Measurements from ENCODE around the gene NTSR1. TPM values are rescaled to one million over a fixed set of nuclear protein-coding genes. Genes with fewer than 3 reads are reported as not detected.

The NTSR1 gene
- total RNA-seq, 2 donors from 2014 or later = 0.74 TPM; not detected in 1

DNA sequence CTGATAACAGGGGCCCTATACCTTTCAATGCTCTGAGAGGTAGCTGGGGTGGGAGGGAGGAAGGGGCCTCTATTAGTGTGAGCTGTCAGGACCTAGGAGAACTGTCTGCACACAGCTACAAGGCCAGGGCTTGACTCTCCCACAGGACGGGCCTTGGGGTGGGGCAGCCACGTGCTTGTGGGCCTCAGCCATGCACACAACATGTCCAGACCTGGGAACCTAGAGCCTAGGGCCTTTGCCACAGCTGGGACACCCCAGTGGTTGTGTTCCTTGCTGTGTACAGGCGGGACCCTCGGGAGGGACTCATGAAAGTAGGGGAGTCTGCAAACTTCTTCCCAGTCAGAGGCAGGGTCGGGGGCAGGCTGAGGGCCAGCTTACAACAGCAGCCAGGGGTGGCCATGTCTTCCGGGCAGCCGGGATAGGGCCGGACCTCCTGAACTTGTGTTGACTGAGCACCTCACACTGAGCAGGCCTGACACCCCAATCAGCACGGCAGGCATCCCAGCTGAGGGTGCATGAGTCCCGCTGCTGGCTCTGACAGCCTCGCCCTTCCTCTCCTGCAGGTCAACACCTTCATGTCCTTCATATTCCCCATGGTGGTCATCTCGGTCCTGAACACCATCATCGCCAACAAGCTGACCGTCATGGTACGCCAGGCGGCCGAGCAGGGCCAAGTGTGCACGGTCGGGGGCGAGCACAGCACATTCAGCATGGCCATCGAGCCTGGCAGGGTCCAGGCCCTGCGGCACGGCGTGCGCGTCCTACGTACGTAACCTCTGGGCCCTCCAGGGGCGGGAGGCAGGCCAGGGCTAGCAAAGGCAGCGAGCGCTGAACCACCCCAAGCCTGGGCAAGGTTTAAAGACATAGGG, 45.7 kb downstream of the NTSR1 start:
- Histone ChIP-seq H3K36me3 (no peaks in the 10 kb centered on the region), H3K4me1 (replicated peaks) (no peaks in the 10 kb centered on the region), H3K9me3 (no peaks in the 10 kb centered on the region), H3K4me3 (no peak overlapping the region), H3K27me3 (replicated peaks; ENCODE audit: insufficient read depth) (no peaks in the 10 kb centered on the region), H3K27ac (no peak overlapping the region)
- TF ChIP-seq CTCF (IDR thresholded peaks at IDR 0.05) = no peak
- TF ChIP-seq POLR2AphosphoS5 (IDR thresholded peaks at IDR 0.05) = no peak
- no peak for TF ChIP-seq POLR2A (IDR thresholded peaks at IDR 0.05)
- no peak for DNase-seq (ENCODE audit: low spot score)
- intact Hi-C loops (cut with DNase I) = no loop called here
- WGBS = 85% methylated on average over 31 of the region's 31 CpGs

GRCh38 chr20:62754991-62755356, 46.3 kb downstream of the NTSR1 start:
- intact Hi-C loops (cut with DNase I) = no loop called here
- H3K27me3 ChIP-seq (replicated peaks; ENCODE audit: insufficient read depth) = no peaks in the 10 kb centered on the region

GRCh38 chr20:62755817-62756724, 47.4 kb downstream of the NTSR1 start:
- Histone ChIP-seq H3K27me3 (replicated peaks; ENCODE audit: insufficient read depth) (no peaks in the 10 kb centered on the region), H3K9me3 (no peaks in the 10 kb centered on the region), H3K27ac (no peak overlapping the region), H3K4me3 (no peak overlapping the region), H3K36me3 (no peaks in the 10 kb centered on the region), H3K4me1 (replicated peaks) (no peaks in the 10 kb centered on the region)
- no peak for TF ChIP-seq POLR2AphosphoS5 (IDR thresholded peaks at IDR 0.05)
- no peak for DNase-seq (ENCODE audit: low spot score)
- intact Hi-C loops (cut with DNase I) = no loop called here
- 47% methylated on average over 10 of the region's 10 CpGs for WGBS

More at GRCh38 chr20:62754991-62755356, 46.3 kb downstream of the NTSR1 start:
- 88% methylated on average over 1 of the region's 1 CpG for WGBS
- Histone ChIP-seq H3K27ac (no peak overlapping the region), H3K4me3 (no peak overlapping the region), H3K36me3 (no peaks in the 10 kb centered on the region), H3K9me3 (no peaks in the 10 kb centered on the region), H3K4me1 (replicated peaks) (no peaks in the 10 kb centered on the region)
- no peak for TF ChIP-seq POLR2A (IDR thresholded peaks at IDR 0.05)
- TF ChIP-seq POLR2AphosphoS5 (IDR thresholded peaks at IDR 0.05) = no peak
- no peak for TF ChIP-seq CTCF (IDR thresholded peaks at IDR 0.05)
- DNase-seq (ENCODE audit: low spot score) = no peak

DNA sequence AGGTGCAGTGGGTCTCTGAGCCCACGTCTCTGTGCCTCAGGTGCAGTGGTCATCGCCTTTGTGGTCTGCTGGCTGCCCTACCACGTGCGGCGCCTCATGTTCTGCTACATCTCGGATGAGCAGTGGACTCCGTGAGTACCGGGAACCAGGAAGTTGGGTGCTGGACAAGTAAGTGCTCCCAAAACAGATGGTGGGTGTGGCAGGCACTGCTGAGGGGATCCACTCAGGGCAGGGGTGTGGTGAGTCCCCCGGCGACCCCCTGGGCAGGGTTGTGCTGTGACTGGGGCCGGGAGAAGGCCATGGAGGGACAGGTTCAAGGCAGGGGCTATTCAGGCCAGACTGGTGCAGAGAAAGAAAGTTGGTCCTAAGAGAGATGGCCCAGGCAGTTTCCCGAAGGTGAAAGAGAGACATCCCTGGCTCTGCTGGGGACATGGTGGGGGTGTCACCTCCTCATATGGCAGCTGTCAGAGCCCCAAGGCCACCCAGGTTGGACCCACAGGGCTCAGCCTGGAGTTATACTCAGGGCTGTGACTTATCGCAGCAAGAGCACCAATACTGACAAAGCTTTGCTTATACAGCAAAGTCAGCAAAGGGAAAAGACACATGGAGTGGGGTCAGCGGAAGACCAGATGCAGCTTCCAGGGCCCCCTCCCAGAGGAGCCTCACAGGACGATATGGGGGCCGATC, 49.7 kb downstream of the NTSR1 start:
- Histone ChIP-seq H3K27me3 (replicated peaks; ENCODE audit: insufficient read depth) (peaks cover 1% of the 10 kb centered on the region), H3K36me3 (no peaks in the 10 kb centered on the region), H3K4me3 (no peak overlapping the region), H3K27ac (no peak overlapping the region), H3K9me3 (no peaks in the 10 kb centered on the region), H3K4me1 (replicated peaks) (no peaks in the 10 kb centered on the region)
- 78% methylated on average over 16 of the region's 16 CpGs for WGBS
- intact Hi-C loops (cut with DNase I) = no loop called here
- no peak for TF ChIP-seq POLR2A (IDR thresholded peaks at IDR 0.05)
- no peak for TF ChIP-seq CTCF (IDR thresholded peaks at IDR 0.05)
- no peak for TF ChIP-seq POLR2AphosphoS5 (IDR thresholded peaks at IDR 0.05)
- no peak for DNase-seq (ENCODE audit: low spot score)

DNA sequence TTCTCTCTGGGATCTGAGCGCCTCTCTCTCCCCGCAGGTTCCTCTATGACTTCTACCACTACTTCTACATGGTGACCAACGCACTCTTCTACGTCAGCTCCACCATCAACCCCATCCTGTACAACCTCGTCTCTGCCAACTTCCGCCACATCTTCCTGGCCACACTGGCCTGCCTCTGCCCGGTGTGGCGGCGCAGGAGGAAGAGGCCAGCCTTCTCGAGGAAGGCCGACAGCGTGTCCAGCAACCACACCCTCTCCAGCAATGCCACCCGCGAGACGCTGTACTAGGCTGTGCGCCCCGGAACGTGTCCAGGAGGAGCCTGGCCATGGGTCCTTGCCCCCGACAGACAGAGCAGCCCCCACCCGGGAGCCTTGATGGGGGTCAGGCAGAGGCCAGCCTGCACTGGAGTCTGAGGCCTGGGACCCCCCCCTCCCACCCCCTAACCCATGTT, 51.4 kb downstream of the NTSR1 start:
- 82% methylated on average over 20 of the region's 20 CpGs for WGBS
- Histone ChIP-seq H3K4me1 (replicated peaks) (no peaks in the 10 kb centered on the region), H3K9me3 (no peaks in the 10 kb centered on the region), H3K36me3 (no peaks in the 10 kb centered on the region), H3K27me3 (replicated peaks; ENCODE audit: insufficient read depth) (peaks cover 3% of the 10 kb centered on the region), H3K27ac (no peak overlapping the region), H3K4me3 (no peak overlapping the region)
- intact Hi-C loops (cut with DNase I) = no loop called here
- DNase-seq (ENCODE audit: low spot score) = no peak
- TF ChIP-seq CTCF (IDR thresholded peaks at IDR 0.05) = no peak
- no peak for TF ChIP-seq POLR2A (IDR thresholded peaks at IDR 0.05)
- TF ChIP-seq POLR2AphosphoS5 (IDR thresholded peaks at IDR 0.05) = no peak
